NCI-H82 treated with DMSO at 0.1 percent for 48 hours (cell line): ENCODE data around the gene PLEK2.

Source experiments
- DNase-seq: peaks from one replicate; lab custom pipeline; 2025; ENCODE audit not compliant: unreplicated experiment; lab: John Stamatoyannopoulos, UW

The PLEK2 gene

GRCh38 chr14:67405771-67406170 is 6.2 kb downstream of the PLEK2 start:
- no peak for DNase-seq

- no peak for DNase-seq
These were observed 11.5 kb downstream of the PLEK2 start for GRCh38 chr14:67400434-67400833.

GRCh38 chr14:67397536-67397935 is 14.4 kb downstream of the PLEK2 start:
- DNase-seq, result no peak

GRCh38 chr14:67396381-67396970 is 15.5 kb downstream of the PLEK2 start:
- DNase-seq, result no peak

GRCh38 chr14:67395876-67396189 is 16.1 kb downstream of the PLEK2 start:
- DNase-seq, result no peak

- DNase-seq, result no peak
These were observed 16.7 kb downstream of the PLEK2 start for GRCh38 chr14:67395086-67395875.

- DNase-seq, result no peak
These were observed 18.3 kb downstream of the PLEK2 start for GRCh38 chr14:67393689-67394088.

GRCh38 chr14:67392800-67393199 is 19.2 kb downstream of the PLEK2 start:
- no peak for DNase-seq

GRCh38 chr14:67392123-67392522 is 19.8 kb downstream of the PLEK2 start:
- no peak for DNase-seq

GRCh38 chr14:67391268-67391667 is 20.7 kb downstream of the PLEK2 start:
- DNase-seq, result no peak

- no peak for DNase-seq
These were observed 22.0 kb downstream of the PLEK2 start for GRCh38 chr14:67389811-67390534.

GRCh38 chr14:67389275-67389674 is 22.7 kb downstream of the PLEK2 start:
- no peak for DNase-seq

GRCh38 chr14:67387195-67387594 is 24.8 kb downstream of the PLEK2 start:
- DNase-seq, result no peak

GRCh38 chr14:67385618-67386017 is 26.3 kb downstream of the PLEK2 start:
- no peak for DNase-seq

- DNase-seq, result no peak
These were observed 26.8 kb downstream of the PLEK2 start for GRCh38 chr14:67385120-67385519.

- no peak for DNase-seq
These were observed 34.0 kb downstream of the PLEK2 start for GRCh38 chr14:67377916-67378315.

GRCh38 chr14:67373347-67373746 is 38.6 kb downstream of the PLEK2 start:
- no peak for DNase-seq

- no peak for DNase-seq
These were observed 39.1 kb downstream of the PLEK2 start for GRCh38 chr14:67372833-67373232.

GRCh38 chr14:67371247-67372148 is 40.5 kb downstream of the PLEK2 start:
- DNase-seq, result no peak

- DNase-seq, result no peak
These were observed 41.1 kb downstream of the PLEK2 start for GRCh38 chr14:67370830-67371229.

GRCh38 chr14:67365476-67365875 is 46.5 kb downstream of the PLEK2 start:
- DNase-seq, result no peak
